HG03432 (cell line): ENCODE results near the gene KIR3DL2.
"Not testable (repeated sequence)": the region's sequence is repeated elsewhere in the genome, so short reads cannot be mapped to it uniquely, and the experiment has no call there.

ENCODE experiments used
- ATAC-seq: cut with Tn5 transposase; IDR thresholded peaks from one replicate; pipeline ENCODE4 v1.9.1; 2021; ENCODE audit warnings: mild to moderate bottlenecking, moderate library complexity; ENCODE audit not compliant: unreplicated experiment

KIR3DL2 gene

GRCh38 chr19:54863459-54863858, 13.2 kb downstream of the KIR3DL2 start:
- not testable (repeated sequence) for ATAC-seq

GRCh38 chr19:54871696-54872095, 21.5 kb downstream of the KIR3DL2 start:
- ATAC-seq: no peak

DNA sequence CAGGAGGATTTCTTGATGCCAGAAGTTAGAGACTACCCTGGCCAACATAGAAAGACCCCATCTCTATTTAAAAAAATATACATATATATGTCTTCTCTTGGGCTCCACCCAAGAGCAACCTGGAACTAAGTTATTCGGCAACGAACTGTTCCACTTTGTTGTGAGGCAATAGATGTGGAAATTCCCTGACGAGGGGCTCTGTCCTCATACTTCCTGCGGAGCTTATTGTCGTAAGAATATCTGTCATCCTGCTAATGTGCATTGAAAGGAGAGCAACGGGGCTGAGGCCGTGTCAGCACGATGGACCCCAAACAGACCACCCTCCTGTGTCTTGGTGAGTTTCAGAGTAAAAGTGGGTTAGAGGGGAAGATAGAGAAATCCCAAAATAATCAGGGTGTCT, 23.7 kb downstream of the KIR3DL2 start, which contains the start of gene FCAR:
FCAR (plus strand) TSS at position 246 of the 400 bp plus-strand sequence; CDS start at position 301, 55 bp downstream.
- ATAC-seq: no peak

DNA sequence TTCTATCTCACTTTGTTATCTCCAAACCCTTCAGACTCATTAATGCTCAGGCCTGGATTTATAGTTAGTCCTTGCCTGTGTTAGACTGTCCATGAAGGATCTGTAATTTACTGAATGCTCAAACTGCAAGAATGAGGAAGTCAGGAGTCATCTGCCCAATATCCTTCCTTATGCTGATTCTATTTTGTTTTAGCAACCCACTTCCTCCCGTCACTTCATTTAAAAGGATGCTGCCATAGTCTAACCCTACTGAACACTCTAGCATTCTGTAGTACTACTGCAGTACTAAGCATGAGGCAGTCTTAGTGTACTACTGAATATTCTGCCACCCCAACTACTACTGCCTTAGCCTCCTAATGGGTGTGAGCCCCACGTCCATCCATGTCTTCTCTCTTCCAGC, 25.3 kb downstream of the KIR3DL2 start:
- no peak for ATAC-seq

GRCh38 chr19:54877471-54877870, 27.2 kb downstream of the KIR3DL2 start:
- no peak for ATAC-seq

- ATAC-seq: no peak
Measured at GRCh38 chr19:54881884-54882283, 31.6 kb downstream of the KIR3DL2 start.

DNA sequence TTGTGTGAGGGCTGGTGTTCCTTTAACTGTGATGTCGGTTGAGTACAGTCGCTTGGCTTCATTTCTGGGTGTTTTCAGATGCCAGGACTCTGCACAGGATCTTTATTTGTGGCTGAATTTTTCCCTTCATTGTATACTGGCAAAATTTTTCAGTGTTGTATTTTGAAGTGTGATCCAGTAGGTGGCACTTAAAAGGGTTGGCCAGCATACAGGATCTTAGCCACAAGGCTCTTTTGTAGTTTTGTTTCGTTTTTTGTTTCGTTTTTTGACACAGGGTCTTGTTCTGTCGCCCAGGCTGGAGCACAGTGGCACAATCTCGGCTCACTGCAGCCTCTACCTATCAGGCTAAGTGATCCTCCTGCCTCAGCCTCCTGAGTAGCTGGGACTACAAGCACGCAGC, 32.5 kb downstream of the KIR3DL2 start:
- ATAC-seq: no peak

- ATAC-seq: no peak
Measured at GRCh38 chr19:54883228-54883627, 33.0 kb downstream of the KIR3DL2 start.

- ATAC-seq: no peak
Measured at GRCh38 chr19:54888239-54888638, 38.0 kb downstream of the KIR3DL2 start.

- ATAC-seq: no peak
Measured at GRCh38 chr19:54889566-54889965, 39.3 kb downstream of the KIR3DL2 start.

DNA sequence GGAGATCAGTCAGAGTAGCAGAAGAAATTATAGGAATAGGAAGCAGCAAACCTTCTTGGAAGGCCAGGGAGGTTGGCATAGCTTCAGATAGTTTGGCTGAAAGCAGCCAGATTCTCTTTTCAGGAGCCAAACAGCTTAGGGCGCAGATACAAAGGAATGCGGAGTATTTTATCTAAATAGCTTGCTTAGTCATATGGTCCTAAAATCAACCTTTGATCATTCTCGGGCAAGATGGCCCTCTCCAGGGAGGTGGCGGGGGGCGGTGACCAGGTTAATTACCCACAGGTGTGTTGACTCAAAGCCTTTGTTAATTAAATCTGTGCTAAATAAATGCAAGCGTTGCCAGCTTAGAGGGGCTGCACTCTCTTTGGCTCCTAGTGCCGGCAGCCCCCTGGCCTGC, 43.2 kb downstream of the KIR3DL2 start:
- no peak for ATAC-seq

GRCh38 chr19:54894106-54894505, 43.9 kb downstream of the KIR3DL2 start:
- not testable (repeated sequence) for ATAC-seq

GRCh38 chr19:54896036-54896435, 45.8 kb downstream of the KIR3DL2 start:
- no peak for ATAC-seq

DNA sequence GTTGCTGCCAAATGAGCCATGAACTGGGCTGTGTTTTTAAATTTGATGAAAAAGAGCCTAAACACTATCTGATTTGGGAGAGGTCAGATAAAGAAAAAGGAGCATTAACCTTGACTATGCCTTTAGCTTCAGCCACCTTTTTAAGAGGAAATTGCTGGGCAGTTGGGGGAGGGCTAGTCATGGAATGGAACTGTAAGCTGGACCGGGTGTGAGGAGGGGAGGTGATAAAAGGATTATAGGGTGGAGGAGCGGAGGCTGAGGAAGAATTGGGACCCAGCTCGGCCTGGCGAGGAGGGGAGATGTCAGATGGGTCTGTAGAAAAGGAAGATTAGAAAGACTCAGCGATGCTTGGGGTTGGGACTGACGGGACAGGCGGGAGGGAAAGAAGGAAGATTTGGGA, 48.4 kb downstream of the KIR3DL2 start:
- ATAC-seq: not testable (repeated sequence)

- not testable (repeated sequence) for ATAC-seq
Measured at GRCh38 chr19:54899646-54900045, 49.4 kb downstream of the KIR3DL2 start.

DNA sequence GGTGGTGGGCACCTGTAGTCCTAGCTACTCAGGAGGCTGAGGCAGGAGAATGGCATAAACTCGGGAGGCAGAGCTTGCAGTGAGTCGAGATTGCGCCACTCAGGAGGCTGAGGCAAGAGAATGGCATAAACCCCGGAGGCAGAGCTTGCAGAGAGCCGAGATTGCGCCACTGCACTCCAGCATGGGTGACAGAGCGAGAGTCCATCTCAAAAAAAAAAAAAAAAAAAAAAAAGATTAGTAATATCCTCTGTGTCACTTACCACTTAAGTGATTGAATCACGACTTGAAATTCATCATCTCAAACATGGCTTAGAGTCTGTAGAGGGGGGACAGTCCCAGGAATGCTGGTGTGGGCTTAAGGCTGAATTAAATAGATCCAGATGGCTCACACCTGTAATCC, 50.9 kb downstream of the KIR3DL2 start:
- not testable (repeated sequence) for ATAC-seq

GRCh38 chr19:54902061-54902460, 51.8 kb downstream of the KIR3DL2 start:
- ATAC-seq: no peak

DNA sequence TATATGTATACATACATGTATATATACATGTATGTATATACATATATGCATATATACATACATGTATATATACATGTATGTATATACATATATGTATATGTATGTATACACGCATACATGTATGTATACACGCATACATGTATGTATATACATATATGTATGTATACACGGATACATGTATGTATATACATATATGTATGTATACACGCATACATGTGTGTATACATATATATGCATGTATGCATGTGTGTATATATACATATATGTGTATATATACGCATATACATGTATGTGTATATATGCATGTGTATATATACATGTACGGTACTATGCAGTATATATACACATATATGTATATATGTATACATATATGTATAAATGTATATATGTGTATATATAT, 53.1 kb downstream of the KIR3DL2 start:
- no peak for ATAC-seq

- ATAC-seq: not testable (repeated sequence)
Measured at GRCh38 chr19:54904261-54904660, 54.0 kb downstream of the KIR3DL2 start.

DNA sequence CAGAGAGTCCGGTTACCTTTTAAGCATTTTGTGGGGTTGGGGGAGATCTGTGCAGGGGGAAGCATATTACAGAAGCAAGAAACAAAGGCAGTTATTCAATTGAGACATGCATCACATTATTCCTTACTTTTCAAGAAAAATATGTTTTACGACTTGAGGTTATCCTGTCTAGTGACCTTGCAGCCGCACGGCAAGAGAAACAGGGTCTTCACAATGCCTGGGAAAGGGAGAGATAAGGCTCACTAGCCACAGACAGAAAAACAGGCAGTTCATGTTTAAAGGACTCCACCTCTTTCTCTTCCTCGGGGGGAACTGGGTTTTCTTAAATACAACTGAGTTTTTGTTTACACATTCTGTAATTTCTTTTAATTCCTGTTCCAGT, 55.2 kb downstream of the KIR3DL2 start:
- no peak for ATAC-seq

DNA sequence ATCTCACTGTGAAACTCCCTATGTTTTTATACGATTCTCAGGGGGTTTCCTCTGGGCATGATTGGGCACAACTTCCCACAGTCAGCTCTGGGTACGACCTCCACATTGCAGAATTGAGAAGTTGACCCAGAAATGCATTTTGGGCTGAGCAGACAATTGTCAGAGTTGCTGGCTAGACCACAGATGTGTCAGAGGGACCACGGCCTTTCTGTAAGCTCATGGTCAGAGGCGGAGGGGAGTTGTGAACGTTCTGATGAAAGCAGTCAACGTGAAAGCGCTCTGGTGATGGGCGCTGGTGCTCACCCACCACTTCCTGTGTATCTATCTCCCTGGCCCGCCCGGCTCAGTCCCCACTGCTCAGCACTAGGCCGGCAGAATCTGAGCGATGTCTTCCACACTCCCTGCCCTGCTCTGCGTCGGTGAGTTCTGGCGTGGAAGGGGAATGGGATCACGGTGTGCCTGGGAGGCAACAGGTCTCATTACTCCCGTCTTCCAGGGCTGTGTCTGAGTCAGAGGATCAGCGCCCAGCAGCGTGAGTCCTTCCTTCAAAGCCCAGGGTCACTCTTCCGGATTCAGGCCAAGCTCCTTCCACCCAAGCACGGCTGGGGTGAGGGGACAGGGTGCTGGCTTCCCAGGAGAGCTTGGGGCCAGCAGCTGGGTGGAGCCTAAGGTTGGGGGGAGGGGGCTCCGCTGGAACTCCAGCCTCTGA, 55.7 kb downstream of the KIR3DL2 start, which contains the start of gene NCR1:
NCR1 (plus strand) TSS at position 346 of the 709 bp plus-strand sequence; CDS start at position 386, 40 bp downstream.
- ATAC-seq: no peak

DNA sequence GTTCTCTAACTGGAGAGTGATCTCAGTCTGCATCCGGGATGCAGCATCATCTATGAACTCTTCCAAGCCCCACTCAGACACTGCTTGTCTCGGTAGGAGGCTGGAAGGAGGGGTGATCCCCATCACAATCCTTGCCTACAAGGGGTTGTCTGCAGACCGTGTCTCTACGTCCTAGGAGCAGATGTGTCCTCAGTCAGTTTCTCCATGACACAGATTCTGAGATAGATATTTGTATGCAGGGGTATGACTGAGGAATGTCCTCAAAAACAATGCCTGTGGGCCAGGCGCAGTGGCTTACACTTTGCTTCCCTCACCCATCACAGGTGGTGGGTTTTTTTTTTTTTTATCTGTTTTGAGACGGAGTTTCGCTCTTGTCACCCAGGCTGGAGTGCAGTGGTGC, 56.6 kb downstream of the KIR3DL2 start:
- ATAC-seq: no peak

DNA sequence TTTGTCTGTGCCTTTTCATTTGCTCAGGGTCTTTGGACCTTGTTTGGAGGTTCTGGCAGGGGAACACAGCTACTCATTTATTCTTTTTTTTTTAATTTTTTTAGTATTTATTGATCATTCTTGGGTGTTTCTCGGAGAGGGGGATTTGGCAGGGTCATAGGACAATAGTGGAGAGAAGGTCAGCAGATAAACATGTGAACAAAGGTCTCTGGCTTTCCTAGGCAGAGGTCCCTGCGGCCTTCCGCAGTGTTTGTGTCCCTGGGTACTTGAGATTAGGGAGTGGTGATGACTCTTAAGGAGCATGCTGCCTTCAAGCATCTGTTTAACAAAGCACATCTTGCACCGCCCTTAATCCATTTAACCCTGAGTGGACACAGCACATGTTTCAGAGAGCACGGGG, 57.7 kb downstream of the KIR3DL2 start:
- not testable (repeated sequence) for ATAC-seq
